Neural crest cell (in vitro differentiated cells): ENCODE results near the gene PBX4. TPM values are rescaled to one million over a fixed set of nuclear protein-coding genes. Genes with fewer than 3 reads are reported as not detected.
A peak's percentile ranks its signal among the peaks of the same experiment; 100 is the strongest.

ENCODE experiments used
- DNase-seq: peaks from one replicate; pipeline ENCODE4 v3.0.0; 2021; ENCODE audit warnings: low read depth, mixed read lengths, low spot score
- H3K27ac Mint-ChIP-seq: one replicate; pipeline ENCODE4 v1.8.0; 2021; ENCODE audit warnings: mild to moderate bottlenecking, mixed read lengths; ENCODE audit not compliant: unreplicated experiment
- H3K27me3 Mint-ChIP-seq: 2 replicates; pipeline ENCODE4 v1.8.0; 2021; ENCODE audit warnings: low read depth, mild to moderate bottlenecking, mixed read lengths
- H3K36me3 Mint-ChIP-seq: 2 replicates; pipeline ENCODE4 v1.8.0; 2021; ENCODE audit warnings: low read depth, mild to moderate bottlenecking, mixed read lengths
- H3K4me1 Mint-ChIP-seq: 2 replicates; pipeline ENCODE4 v1.8.0; 2021; ENCODE audit warnings: mixed read lengths
- H3K4me3 Mint-ChIP-seq: one replicate; pipeline ENCODE4 v1.8.0; 2021; ENCODE audit warnings: mild to moderate bottlenecking, mixed read lengths
- H3K9me3 Mint-ChIP-seq: 2 replicates; pipeline ENCODE4 v1.8.0; 2021; ENCODE audit warnings: mixed read lengths
- total RNA-seq: library from RNA; stranded (reverse); gene quantifications from 2 replicates; pipeline ENCODE4 v1.2.1, GENCODE V29; 2021
- TF ChIP-seq, protein P1 (sequence below): fragments of 200-600 bp; sonication (generic); conservative IDR thresholded peaks from 2 replicates; pipeline ENCODE4 v1.5.0; 2021; ENCODE audit warnings: antibody characterized with exemption, mild to moderate bottlenecking

PBX4 gene
- total RNA-seq, 1 donor from 2014 or later: 7.7 TPM

DNA sequence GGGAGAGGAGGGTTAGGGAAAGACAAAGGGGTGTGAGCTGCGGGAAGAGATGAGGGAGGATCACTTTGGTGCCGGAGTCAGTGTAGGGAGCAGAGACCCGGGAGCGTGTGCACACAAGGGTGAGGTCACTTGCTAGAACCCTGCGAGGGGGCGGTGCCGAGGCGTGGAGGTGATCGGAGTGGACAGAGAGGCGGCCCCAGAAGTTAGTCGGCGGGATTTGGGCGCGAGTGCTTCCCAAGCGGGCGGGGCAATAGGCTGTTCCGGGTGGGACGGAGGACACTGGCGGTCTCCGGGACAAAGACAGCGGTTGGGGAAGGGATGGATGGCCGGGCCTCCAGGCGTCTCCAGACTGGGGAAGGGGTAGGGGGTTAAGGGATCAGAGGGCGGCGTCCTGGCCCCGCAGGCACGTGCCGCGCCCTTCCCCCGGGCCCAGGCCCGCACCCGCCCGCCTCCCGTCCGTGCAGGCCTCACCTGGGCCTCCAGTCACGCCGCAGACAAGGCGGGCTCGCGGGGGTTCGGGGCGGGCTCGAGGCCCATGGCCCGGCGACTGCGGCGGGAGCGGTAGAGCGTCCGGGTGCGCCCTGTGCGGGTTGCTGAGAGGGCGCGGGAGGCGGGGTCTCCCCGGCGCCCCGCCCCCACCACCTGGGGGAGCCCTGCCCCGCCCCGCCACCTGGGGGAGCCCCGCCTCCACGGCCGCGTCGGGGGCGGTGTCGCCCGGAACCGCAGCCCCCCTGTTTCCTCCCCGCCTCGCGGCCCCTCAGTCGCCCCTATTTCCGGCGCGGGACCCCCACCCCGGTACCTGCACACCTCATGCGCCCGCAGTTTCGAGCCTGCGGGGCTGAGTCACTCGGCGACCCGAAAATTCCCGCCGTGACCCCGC lies 9.4 kb upstream of the PBX4 start, which contains the start of gene LPAR2:
Gene LPAR2, minus strand, starts transcription at position 600 of the 880 bp plus-strand sequence. CDS start 945 bp downstream, outside the sequence.
- Mint-ChIP-seq H3K27ac (peak within 1 kb of the TSS; percentile 97), H3K27me3 (no peaks in the 10 kb centered on the region), H3K4me3 (peak within 1 kb of the TSS; percentile 94), H3K9me3 (no peaks in the 10 kb centered on the region), H3K36me3 (peaks cover 6% of the 10 kb centered on the region), H3K4me1 (peaks cover 22% of the 10 kb centered on the region)
- peak; percentile 43 for DNase-seq
- TF ChIP-seq, protein P1, sequence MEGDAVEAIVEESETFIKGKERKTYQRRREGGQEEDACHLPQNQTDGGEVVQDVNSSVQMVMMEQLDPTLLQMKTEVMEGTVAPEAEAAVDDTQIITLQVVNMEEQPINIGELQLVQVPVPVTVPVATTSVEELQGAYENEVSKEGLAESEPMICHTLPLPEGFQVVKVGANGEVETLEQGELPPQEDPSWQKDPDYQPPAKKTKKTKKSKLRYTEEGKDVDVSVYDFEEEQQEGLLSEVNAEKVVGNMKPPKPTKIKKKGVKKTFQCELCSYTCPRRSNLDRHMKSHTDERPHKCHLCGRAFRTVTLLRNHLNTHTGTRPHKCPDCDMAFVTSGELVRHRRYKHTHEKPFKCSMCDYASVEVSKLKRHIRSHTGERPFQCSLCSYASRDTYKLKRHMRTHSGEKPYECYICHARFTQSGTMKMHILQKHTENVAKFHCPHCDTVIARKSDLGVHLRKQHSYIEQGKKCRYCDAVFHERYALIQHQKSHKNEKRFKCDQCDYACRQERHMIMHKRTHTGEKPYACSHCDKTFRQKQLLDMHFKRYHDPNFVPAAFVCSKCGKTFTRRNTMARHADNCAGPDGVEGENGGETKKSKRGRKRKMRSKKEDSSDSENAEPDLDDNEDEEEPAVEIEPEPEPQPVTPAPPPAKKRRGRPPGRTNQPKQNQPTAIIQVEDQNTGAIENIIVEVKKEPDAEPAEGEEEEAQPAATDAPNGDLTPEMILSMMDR: peak; percentile 34

DNA sequence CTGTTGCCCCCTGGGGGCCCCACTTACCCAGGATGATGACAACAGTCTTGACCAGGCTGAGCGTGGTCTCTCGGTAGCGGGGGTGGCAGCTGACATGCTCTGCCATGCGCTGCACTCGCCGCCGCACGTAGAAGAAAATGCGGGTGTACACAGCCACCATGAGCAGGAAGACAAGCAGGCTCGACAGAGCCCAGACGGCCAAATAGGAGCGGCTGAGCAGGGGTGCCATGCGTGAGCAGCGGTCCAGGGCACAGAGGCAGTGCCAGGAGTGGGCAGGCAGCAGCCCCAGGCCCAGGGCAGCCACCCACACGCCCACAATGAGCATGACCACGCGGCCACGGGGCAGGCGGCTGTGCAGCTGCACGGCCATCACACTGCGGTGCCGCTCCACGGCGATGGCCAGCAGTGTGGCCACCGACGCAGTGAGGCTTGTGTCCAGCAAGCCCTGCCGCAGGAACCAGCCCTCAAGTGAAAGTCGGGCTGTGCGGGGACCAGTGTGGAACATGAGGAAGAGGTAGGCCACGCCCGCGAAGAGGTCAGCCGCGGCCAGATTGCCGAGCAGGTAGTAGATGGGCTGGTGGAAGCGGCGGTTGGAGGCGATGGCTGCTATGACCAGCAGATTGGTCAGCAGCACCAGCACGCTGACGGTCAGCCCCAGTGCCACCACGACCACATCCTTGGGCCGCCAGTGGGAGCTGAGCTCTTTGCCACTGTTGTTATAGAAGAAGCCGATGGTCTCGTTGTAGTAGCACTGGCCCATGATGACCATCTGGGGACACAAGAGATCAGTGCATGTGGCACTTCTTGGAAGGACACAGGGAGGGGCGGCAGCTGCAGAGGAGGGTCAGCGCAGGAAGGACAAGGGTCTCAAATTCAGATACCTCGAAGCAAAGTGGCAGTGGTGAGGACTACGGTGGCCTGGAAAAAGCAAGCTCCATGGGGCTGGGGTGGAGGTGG lies 8.3 kb upstream of the PBX4 start:
- Mint-ChIP-seq H3K4me3 (peak overlapping the region; percentile 94), H3K27ac (peak overlapping the region; percentile 88), H3K4me1 (peaks cover 22% of the 10 kb centered on the region), H3K9me3 (no peaks in the 10 kb centered on the region), H3K27me3 (no peaks in the 10 kb centered on the region), H3K36me3 (peaks cover 4% of the 10 kb centered on the region)
- TF ChIP-seq, protein P1: no peak
- DNase-seq: no peak

DNA sequence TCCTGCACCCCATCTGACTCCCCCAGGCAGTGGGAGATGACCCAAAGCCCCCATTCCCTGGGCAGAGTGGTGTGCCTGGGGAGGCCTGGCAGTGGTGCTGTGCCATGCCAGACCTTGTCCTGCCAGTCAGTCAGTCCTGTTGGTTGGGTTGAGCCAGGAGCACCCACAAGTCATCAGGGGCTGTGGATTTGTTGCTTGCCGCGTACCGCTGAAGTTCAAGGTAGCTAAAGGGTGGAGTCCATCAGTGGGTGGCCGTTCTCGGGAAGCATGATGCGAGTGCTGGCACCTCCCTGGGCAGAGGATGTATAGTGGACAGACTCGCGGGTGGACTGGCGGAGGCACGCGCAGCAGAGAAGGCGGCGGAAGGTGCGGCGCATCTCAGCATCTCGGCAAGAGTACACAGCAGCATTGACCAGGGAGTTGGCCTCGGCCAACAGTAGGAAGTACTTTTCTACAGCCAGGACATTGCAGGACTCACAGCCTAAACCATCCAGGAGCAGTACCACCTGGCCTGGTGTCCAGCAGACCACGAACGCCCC lies 5.6 kb upstream of the PBX4 start:
- H3K4me1 Mint-ChIP-seq: peaks cover 31% of the 10 kb centered on the region
- no peak for DNase-seq
- H3K4me3 Mint-ChIP-seq: no peak overlapping the region
- H3K9me3 Mint-ChIP-seq: no peaks in the 10 kb centered on the region
- no peak overlapping the region for H3K27ac Mint-ChIP-seq
- H3K36me3 Mint-ChIP-seq: peaks cover 4% of the 10 kb centered on the region
- TF ChIP-seq, protein P1: no peak
- H3K27me3 Mint-ChIP-seq: no peaks in the 10 kb centered on the region

DNA sequence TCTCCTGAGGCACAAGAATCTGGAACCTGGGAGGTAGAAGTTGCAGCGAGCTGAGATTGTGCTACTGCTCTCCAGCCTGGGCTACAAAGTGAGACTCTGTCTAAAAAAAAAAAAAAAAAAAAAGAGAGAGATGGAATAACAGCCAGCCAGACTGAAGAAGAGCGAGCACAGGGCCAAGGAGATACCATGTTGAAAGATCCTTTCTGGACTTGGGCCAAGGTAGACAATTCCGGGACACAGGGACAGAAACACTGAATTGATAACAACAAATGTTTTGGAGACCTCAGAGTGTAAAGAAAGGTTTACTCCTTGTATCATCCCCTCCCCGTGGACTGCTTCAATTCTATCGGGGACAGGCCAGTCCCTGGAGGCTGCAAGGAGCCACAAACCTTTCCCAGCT lies 4.9 kb upstream of the PBX4 start:
- peak overlapping the region; percentile 43 for H3K27ac Mint-ChIP-seq
- TF ChIP-seq, protein P1: no peak
- no peak for DNase-seq
- H3K36me3 Mint-ChIP-seq: peaks cover 4% of the 10 kb centered on the region
- peaks cover 33% of the 10 kb centered on the region for H3K4me1 Mint-ChIP-seq
- peaks cover 4% of the 10 kb centered on the region for H3K27me3 Mint-ChIP-seq
- no peak overlapping the region for H3K4me3 Mint-ChIP-seq
- H3K9me3 Mint-ChIP-seq: no peaks in the 10 kb centered on the region

DNA sequence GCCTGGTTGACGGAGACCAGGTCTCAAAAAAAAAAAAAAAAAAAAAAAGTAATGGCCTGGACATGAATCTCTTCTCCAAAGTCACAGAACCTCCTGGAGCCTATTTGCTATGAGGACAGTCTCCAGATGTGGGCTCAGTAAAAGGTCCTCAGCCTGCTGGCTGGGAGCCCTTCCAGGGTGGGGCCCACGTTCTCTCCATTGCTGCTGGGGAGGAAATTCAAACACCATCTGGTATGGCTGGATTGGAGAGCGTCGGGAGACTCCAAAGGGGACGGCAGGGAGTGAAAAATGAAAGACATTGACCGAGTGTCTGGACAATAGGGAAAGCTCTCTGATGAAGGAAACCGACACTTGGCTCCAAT lies 1.3 kb upstream of the PBX4 start:
- peaks cover 6% of the 10 kb centered on the region for H3K27me3 Mint-ChIP-seq
- no peak overlapping the region for H3K27ac Mint-ChIP-seq
- no peaks in the 10 kb centered on the region for H3K9me3 Mint-ChIP-seq
- TF ChIP-seq, protein P1: no peak
- peaks cover 24% of the 10 kb centered on the region for H3K4me1 Mint-ChIP-seq
- no peak for DNase-seq
- H3K36me3 Mint-ChIP-seq: no peaks in the 10 kb centered on the region
- peak overlapping the region; percentile 43 for H3K4me3 Mint-ChIP-seq
